ENCODE data around the gene VWA8.

DNA sequence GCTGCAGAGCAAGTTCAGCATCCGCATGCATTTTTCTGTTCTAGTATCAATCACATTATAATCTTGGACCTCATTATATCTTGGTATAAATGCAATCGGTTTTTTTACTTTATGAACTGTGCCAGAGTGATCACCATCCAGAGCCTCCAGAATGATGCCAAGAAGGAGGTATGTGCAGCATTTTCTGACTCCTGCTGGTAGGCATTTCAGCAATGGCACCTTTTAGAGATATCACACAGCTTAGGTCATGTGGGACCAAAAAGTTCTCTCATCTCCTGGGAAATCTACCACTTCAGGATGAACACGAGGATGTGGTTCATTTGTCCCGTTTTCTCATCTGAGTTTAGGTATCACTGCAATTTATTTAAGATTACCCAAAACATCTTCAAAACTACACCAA is 220.4 kb downstream of the VWA8 start:
- TF ChIP-seq TAF1 (IDR thresholded peaks at IDR 0.05; ENCODE audit: borderline replicate concordance, low read depth, low read length) (no peak), CHD2 (IDR thresholded peaks at IDR 0.05; ENCODE audit: low read length, partially characterized antibody) (no peak), TCF12 (IDR thresholded peaks at IDR 0.05) (no peak), RAD21 (IDR thresholded peaks at IDR 0.05; ENCODE audit: low read length) (no peak), YY1 (IDR thresholded peaks at IDR 0.05; ENCODE audit: low read depth) (no peak), RXRA (IDR thresholded peaks at IDR 0.05; ENCODE audit: borderline replicate concordance, low read depth) (no peak), POLR2AphosphoS5 (IDR thresholded peaks at IDR 0.05; ENCODE audit: low read depth, low read length) (no peak), EP300 (IDR thresholded peaks at IDR 0.05; ENCODE audit: borderline replicate concordance in 1 of 2, low read depth in 1 of 2, low read length in 1 of 2) (no peak), MEF2A (IDR thresholded peaks at IDR 0.05; ENCODE audit: borderline replicate concordance, low read depth) (no peak), FOSL2 (IDR thresholded peaks at IDR 0.05; ENCODE audit: borderline replicate concordance, low read depth) (no peak), NRF1 (IDR thresholded peaks at IDR 0.05; ENCODE audit: low read depth, low read length) (no peak), SMC3 (IDR thresholded peaks at IDR 0.05; ENCODE audit: low read depth, low read length) (no peak)
- TF ChIP-seq, protein P1, sequence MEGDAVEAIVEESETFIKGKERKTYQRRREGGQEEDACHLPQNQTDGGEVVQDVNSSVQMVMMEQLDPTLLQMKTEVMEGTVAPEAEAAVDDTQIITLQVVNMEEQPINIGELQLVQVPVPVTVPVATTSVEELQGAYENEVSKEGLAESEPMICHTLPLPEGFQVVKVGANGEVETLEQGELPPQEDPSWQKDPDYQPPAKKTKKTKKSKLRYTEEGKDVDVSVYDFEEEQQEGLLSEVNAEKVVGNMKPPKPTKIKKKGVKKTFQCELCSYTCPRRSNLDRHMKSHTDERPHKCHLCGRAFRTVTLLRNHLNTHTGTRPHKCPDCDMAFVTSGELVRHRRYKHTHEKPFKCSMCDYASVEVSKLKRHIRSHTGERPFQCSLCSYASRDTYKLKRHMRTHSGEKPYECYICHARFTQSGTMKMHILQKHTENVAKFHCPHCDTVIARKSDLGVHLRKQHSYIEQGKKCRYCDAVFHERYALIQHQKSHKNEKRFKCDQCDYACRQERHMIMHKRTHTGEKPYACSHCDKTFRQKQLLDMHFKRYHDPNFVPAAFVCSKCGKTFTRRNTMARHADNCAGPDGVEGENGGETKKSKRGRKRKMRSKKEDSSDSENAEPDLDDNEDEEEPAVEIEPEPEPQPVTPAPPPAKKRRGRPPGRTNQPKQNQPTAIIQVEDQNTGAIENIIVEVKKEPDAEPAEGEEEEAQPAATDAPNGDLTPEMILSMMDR (IDR thresholded peaks at IDR 0.05) = no peak
- TF ChIP-seq, protein P2, sequence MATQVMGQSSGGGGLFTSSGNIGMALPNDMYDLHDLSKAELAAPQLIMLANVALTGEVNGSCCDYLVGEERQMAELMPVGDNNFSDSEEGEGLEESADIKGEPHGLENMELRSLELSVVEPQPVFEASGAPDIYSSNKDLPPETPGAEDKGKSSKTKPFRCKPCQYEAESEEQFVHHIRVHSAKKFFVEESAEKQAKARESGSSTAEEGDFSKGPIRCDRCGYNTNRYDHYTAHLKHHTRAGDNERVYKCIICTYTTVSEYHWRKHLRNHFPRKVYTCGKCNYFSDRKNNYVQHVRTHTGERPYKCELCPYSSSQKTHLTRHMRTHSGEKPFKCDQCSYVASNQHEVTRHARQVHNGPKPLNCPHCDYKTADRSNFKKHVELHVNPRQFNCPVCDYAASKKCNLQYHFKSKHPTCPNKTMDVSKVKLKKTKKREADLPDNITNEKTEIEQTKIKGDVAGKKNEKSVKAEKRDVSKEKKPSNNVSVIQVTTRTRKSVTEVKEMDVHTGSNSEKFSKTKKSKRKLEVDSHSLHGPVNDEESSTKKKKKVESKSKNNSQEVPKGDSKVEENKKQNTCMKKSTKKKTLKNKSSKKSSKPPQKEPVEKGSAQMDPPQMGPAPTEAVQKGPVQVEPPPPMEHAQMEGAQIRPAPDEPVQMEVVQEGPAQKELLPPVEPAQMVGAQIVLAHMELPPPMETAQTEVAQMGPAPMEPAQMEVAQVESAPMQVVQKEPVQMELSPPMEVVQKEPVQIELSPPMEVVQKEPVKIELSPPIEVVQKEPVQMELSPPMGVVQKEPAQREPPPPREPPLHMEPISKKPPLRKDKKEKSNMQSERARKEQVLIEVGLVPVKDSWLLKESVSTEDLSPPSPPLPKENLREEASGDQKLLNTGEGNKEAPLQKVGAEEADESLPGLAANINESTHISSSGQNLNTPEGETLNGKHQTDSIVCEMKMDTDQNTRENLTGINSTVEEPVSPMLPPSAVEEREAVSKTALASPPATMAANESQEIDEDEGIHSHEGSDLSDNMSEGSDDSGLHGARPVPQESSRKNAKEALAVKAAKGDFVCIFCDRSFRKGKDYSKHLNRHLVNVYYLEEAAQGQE (IDR thresholded peaks at IDR 0.05; ENCODE audit: low read depth, low read length) = no peak
